ENCODE measurements around the gene FXR2. TPM values are rescaled to one million over a fixed set of nuclear protein-coding genes. Genes with fewer than 3 reads are reported as not detected.

Gene FXR2
- total and polyA plus RNA-seq, 3 donors from 2014 or later: 53.8 to 76.0 (median 60.3) TPM

- Histone ChIP-seq H3K27me3 (no peaks in the 10 kb centered on the region), H3K9me3 (no peaks in the 10 kb centered on the region), H3K4me3 (peak overlapping the region; percentile 100), H3K4me1 (peaks cover 17% of the 10 kb centered on the region), H3K27ac (peak overlapping the region; percentile 99), H3K36me3 (ENCODE audit: low read depth, missing control alignments) (no peaks in the 10 kb centered on the region)
- 0% methylated on average over 71 of the region's 71 CpGs; no CpG with 5 or more reads in 1 of the 2 donors for WGBS, 2 donors
- peak; percentile 94 for DNase-seq
- intact Hi-C loops (cut with DNase I; ENCODE audit: low total_unique reads): no loop called here
- TF ChIP-seq CTCF (IDR thresholded peaks at IDR 0.05) (no peak), POLR2A (IDR thresholded peaks at IDR 0.05) (peak; percentile 27)
Measured at GRCh38 chr17:7573324-7574080, 41.2 kb downstream of the FXR2 start.

- peak; percentile 89 for TF ChIP-seq POLR2A (IDR thresholded peaks at IDR 0.05)
- peak in 1 of 3 experiments; percentile 15 for TF ChIP-seq CTCF (IDR thresholded peaks at IDR 0.05)
- WGBS, 2 donors: 1% methylated on average over 39 to 68 of the region's 73 CpGs
- Histone ChIP-seq H3K36me3 (ENCODE audit: low read depth, missing control alignments) (no peaks in the 10 kb centered on the region), H3K27ac (peak overlapping the region; percentile 99), H3K4me1 (peaks cover 17% of the 10 kb centered on the region), H3K27me3 (no peaks in the 10 kb centered on the region), H3K9me3 (no peaks in the 10 kb centered on the region), H3K4me3 (peak overlapping the region; percentile 100)
- DNase-seq: peak; percentile 100
- intact Hi-C loops (cut with DNase I; ENCODE audit: low total_unique reads): no loop called here
Measured at GRCh38 chr17:7572588-7573323, 41.9 kb downstream of the FXR2 start.

GRCh38 chr17:7572338-7572587 lies 42.4 kb downstream of the FXR2 start:
- no peaks in the 10 kb centered on the region for H3K27me3 ChIP-seq
- no peak for DNase-seq
- intact Hi-C loops (cut with DNase I; ENCODE audit: low total_unique reads): no loop called here
- H3K36me3 ChIP-seq (ENCODE audit: low read depth, missing control alignments): no peaks in the 10 kb centered on the region
- peaks cover 17% of the 10 kb centered on the region for H3K4me1 ChIP-seq
- WGBS, 2 donors: 0 to 3% methylated on average over 4 to 11 of the region's 11 CpGs
- H3K9me3 ChIP-seq: no peaks in the 10 kb centered on the region
- TF ChIP-seq CTCF (IDR thresholded peaks at IDR 0.05) (no peak), POLR2A (IDR thresholded peaks at IDR 0.05) (no peak)
- peak overlapping the region; percentile 100 for H3K4me3 ChIP-seq
- peak overlapping the region; percentile 66 to 93 for H3K27ac ChIP-seq

GRCh38 chr17:7570351-7570750 lies 44.3 kb downstream of the FXR2 start:
- H3K27ac ChIP-seq: no peak overlapping the region
- no peaks in the 10 kb centered on the region for H3K9me3 ChIP-seq
- TF ChIP-seq CTCF (IDR thresholded peaks at IDR 0.05) (no peak), POLR2A (IDR thresholded peaks at IDR 0.05) (no peak)
- 94 to 98% methylated on average over 10 of the region's 10 CpGs for WGBS, 2 donors
- no peak overlapping the region for H3K4me3 ChIP-seq
- DNase-seq: no peak
- H3K4me1 ChIP-seq: peaks cover 17% of the 10 kb centered on the region
- no peaks in the 10 kb centered on the region for H3K36me3 ChIP-seq (ENCODE audit: low read depth, missing control alignments)
- intact Hi-C loops (cut with DNase I; ENCODE audit: low total_unique reads): no loop called here
- H3K27me3 ChIP-seq: no peaks in the 10 kb centered on the region

All from testis (tissue), 3 donors.